HepG2 (cell line): Measurements from ENCODE around the gene ASCL3. TPM values are rescaled to one million over a fixed set of nuclear protein-coding genes. Genes with fewer than 3 reads are reported as not detected.

Experiments used
- ATAC-seq: fragments of 200-7000 bp; cut with Tn5 transposase; 3 replicates; pipeline ENCODE4 v1.9.1; 2020; ENCODE audit warnings: mild to moderate bottlenecking, moderate library complexity
- BruUV-seq: library from RNA; stranded (reverse); fragments of 400-500 nt; replicated peaks from 2 replicates; lab custom pipeline; 2021; lab: Mats Ljungman, UMichigan
- CTCF ChIA-PET: fragments of 300-600 bp; formaldehyde crosslinking; extraction: SDS; loops from one replicate; lab custom pipeline; 2021; ENCODE audit warnings: low total read pairs, inconsistent platforms, low intra/inter-chr PET ratio; lab: Yijun Ruan, JAX
- POLR2A ChIA-PET: fragments of 350-600 bp; sonication (Branson Sonifier 250); formaldehyde crosslinking; loops from one replicate; lab custom pipeline; 2020; ENCODE audit warnings: antibody characterized with exemption, inconsistent platforms; lab: Yijun Ruan, JAX
- DNase-seq: peaks from one replicate; pipeline ENCODE4 v3.0.0-alpha.2; 2015; ENCODE audit warnings: low spot score
- FAIRE-seq: peaks from 3 replicates; lab custom pipeline; 2011; peaks lifted over from hg19 to GRCh38; lab: Jason Lieb, UNC
- H2AFZ ChIP-seq: one replicate; pipeline ENCODE4 v1.6.1; 2011; ENCODE audit warnings: low read length, inconsistent platforms
- H3K27ac ChIP-seq: fragments of 300-600 bp; 3 replicates; pipeline ENCODE4 v1.8.0; 2011; ENCODE audit warnings: mixed run types, mild to moderate bottlenecking, mixed read lengths, low read length, inconsistent platforms; ENCODE audit not compliant: insufficient read depth; ENCODE audit errors: extremely low read length
- H3K27me3 ChIP-seq, 2 experiments: fragments of 200-600 bp in 1 of 2; 2 replicates in 1 of 2; 3 replicates in 1 of 2; pipeline versions ENCODE4 v1.6.0 to v1.8.0; 2011; ENCODE audit warnings: low read length in 2 of 2, mild to moderate bottlenecking in 2 of 2, moderate library complexity in 2 of 2, inconsistent platforms in 1 of 2; ENCODE audit not compliant: insufficient read depth in 2 of 2, control insufficient read depth in 1 of 2
- H3K36me3 ChIP-seq, 2 experiments: fragments of 200-600 bp in 1 of 2; replicated peaks in 1 of 2; 2 replicates in 1 of 2; 3 replicates in 1 of 2; pipeline versions ENCODE4 v1.5.1 to v1.8.0; 2011; ENCODE audit warnings: low read length in 2 of 2, inconsistent platforms in 1 of 2; ENCODE audit not compliant: insufficient read depth in 2 of 2, control insufficient read depth in 1 of 2
- H3K4me1 ChIP-seq: 2 replicates; pipeline ENCODE4 v1.5.1; 2012; ENCODE audit warnings: low read length, inconsistent platforms; ENCODE audit not compliant: insufficient read depth
- H3K4me2 ChIP-seq: 2 replicates; pipeline ENCODE4 v1.6.0; 2011; ENCODE audit warnings: low read depth, low read length, inconsistent platforms
- H3K4me3 ChIP-seq, 3 experiments: fragments of 200-600 bp in 1 of 3; sonication (generic), shearing (Covaris generic) in 1 of 3; replicated peaks in 1 of 3; 2 replicates each; pipeline ENCODE4 v1.5.1; 2011 to 2016; ENCODE audit warnings: low read length in 3 of 3, inconsistent platforms in 2 of 3, low read depth in 2 of 3, mild to moderate bottlenecking in 2 of 3, control low read depth in 1 of 3, mixed read lengths in 1 of 3; ENCODE audit not compliant: insufficient read depth in 1 of 3
- H3K79me2 ChIP-seq: one replicate; pipeline ENCODE4 v1.6.1; 2011; ENCODE audit warnings: low read length, inconsistent platforms; ENCODE audit not compliant: insufficient read depth
- H3K9ac ChIP-seq: 2 replicates; pipeline ENCODE4 v1.6.0; 2011; ENCODE audit warnings: mild to moderate bottlenecking, low read depth, low read length, inconsistent platforms; ENCODE audit not compliant: insufficient read depth
- H3K9me3 ChIP-seq: 2 replicates; pipeline ENCODE4 v1.5.1; 2012; ENCODE audit warnings: mild to moderate bottlenecking, low read length
- H4K20me1 ChIP-seq: 2 replicates; pipeline ENCODE4 v1.6.0; 2011; ENCODE audit warnings: inconsistent platforms, mild to moderate bottlenecking, low read length, moderate library complexity; ENCODE audit not compliant: insufficient read depth
- IKZF1 ChIP-seq: fragments of 450-650 bp; IDR thresholded peaks from 2 replicates; pipeline ENCODE4 v1.7.1; 2016
- IRF1 ChIP-seq: sonication (generic); formaldehyde crosslinking; IDR thresholded peaks from 2 replicates; pipeline ENCODE4 v1.4.0; 2020; ENCODE audit warnings: low read depth, mild to moderate bottlenecking, missing genetic modification reagents
- MAFK ChIP-seq, 2 experiments: IDR thresholded peaks in 1 of 2; conservative IDR thresholded peaks in 1 of 2; 2 replicates each; pipeline ENCODE4 v1.6.1; 2011; ENCODE audit warnings: improper control_type of control experiment in 2 of 2, low read length in 2 of 2
- PPARG ChIP-seq: conservative IDR thresholded peaks from 2 replicates; pipeline ENCODE4 v1.6.1; 2016; ENCODE audit warnings: missing biosample characterization, missing genetic modification reagents
- ZFP1 ChIP-seq: IDR thresholded peaks from 2 replicates; pipeline ENCODE4 v1.6.1; 2016
- WGBS: methylation state at CpG from one replicate; pipeline ENCODE4 v1.1.6; 2017; ENCODE audit warnings: low lambda C conversion rate; 5-methylcytosine and 5-hydroxymethylcytosine counted together
- in situ Hi-C: cut with HindIII; loops from 2 replicates; pipeline ENCODE4 v1.10.0; 2017; ENCODE audit warnings: low pct_unique_long_range_greater_than_20kb; ENCODE audit not compliant: extremely low pct_ligation_motif_present
- intact Hi-C: fragments of 100-400 bp; cut with micrococcal nuclease; formaldehyde crosslinking; loops from one replicate; pipeline ENCODE4 v1.10.0; 2022; ENCODE audit not compliant: unreplicated experiment
- polyA plus RNA-seq, 8 experiments: library from polyadenylated mRNA; depleted of rRNA in 3 of 8; stranded (reverse) in 7 of 8; unstranded in 1 of 8; fragments of >200 nt; fragmentation: Illumina TruSeq in 4 of 8; extraction: Trizol in 4 of 8; gene quantifications; 2 replicates each; pipeline versions ENCODE4 v1.2.1 to v1.2.3, GENCODE V29; 2011 to 2016; ENCODE audit warnings: low read depth in 4 of 8, missing spikeins in 1 of 8, mixed read lengths in 1 of 8; ENCODE audit not compliant: insufficient read depth in 1 of 8
- total RNA-seq, 5 experiments: library from RNA; depleted of rRNA; stranded (reverse); fragments of >200 nt; fragmentation: Illumina TruSeq; extraction: Trizol; gene quantifications; 2 replicates each; pipeline ENCODE4 v1.2.3, GENCODE V29; 2016; ENCODE audit warnings: low read depth in 1 of 5

Gene ASCL3
- total and polyA plus RNA-seq, 2 of the 13 experiments (the other 11 are each of a cell fraction or from before 2014, with no cell fraction given) = not detected

GRCh38 chr11:8908099-8908498 is 34.7 kb downstream of the ASCL3 start:
- CTCF ChIA-PET = no interaction called here

GRCh38 chr11:8907116-8907515 is 35.7 kb downstream of the ASCL3 start:
- TF ChIP-seq IRF1 (CRISPR knock-in tag) = no peak
- no peak for TF ChIP-seq PPARG (CRISPR knock-in tag)
- no peak for TF ChIP-seq ZFP1
- TF ChIP-seq, all 625 proteins: peak for 0
- POLR2A ChIA-PET = no interaction called here
- no peak overlapping the region for H3K9ac ChIP-seq

More at GRCh38 chr11:8908099-8908498, 34.7 kb downstream of the ASCL3 start:
- peak; percentile 42 to 47; a peak in 2 of 4 replicates for TF ChIP-seq MAFK (conservative IDR thresholded peaks at IDR 0.05 in 1 of 2, IDR thresholded peaks at IDR 0.05 in 1 of 2; ENCODE audit: low read length in 2 of 2)
- TF ChIP-seq IKZF1 = no peak
- TF ChIP-seq, all 625 proteins: peak for 1
- Histone ChIP-seq H3K27me3 (no peaks in the 10 kb centered on the region; a peak in 2 of 5 replicates), H3K9me3 (no peaks in the 10 kb centered on the region), H3K4me2 (no peak overlapping the region), H2AFZ (no peak overlapping the region), H3K9ac (no peak overlapping the region), H3K27ac (no peak overlapping the region), H3K79me2 (peaks cover 5% of the 10 kb centered on the region), H3K4me1 (peaks cover 23% of the 10 kb centered on the region), H3K4me3 (no peak overlapping the region), H4K20me1 (no peaks in the 10 kb centered on the region), H3K36me3 (no peaks in the 10 kb centered on the region)
- ATAC-seq (no peak), DNase-seq (no peak), FAIRE-seq (no peak)
- in situ Hi-C loops (no loop called here), intact Hi-C loops (no loop called here)
- POLR2A ChIA-PET = no interaction called here
- no TSS peak for BruUV-seq

More at GRCh38 chr11:8907116-8907515, 35.7 kb downstream of the ASCL3 start:
- no peak overlapping the region for H3K4me3 ChIP-seq
- no peaks in the 10 kb centered on the region for H3K9me3 ChIP-seq
- no peak for FAIRE-seq
- no peaks in the 10 kb centered on the region for H3K36me3 ChIP-seq
- no TSS peak for BruUV-seq
- DNase-seq = no peak
- no peaks in the 10 kb centered on the region; a peak in 2 of 5 replicates for H3K27me3 ChIP-seq
- intact Hi-C loops = no loop called here
- peaks cover under 1% of the 10 kb centered on the region for H3K79me2 ChIP-seq
- no peak overlapping the region for H2AFZ ChIP-seq
- H3K4me1 ChIP-seq = peaks cover 16% of the 10 kb centered on the region
- CTCF ChIA-PET = no interaction called here
- in situ Hi-C loops = no loop called here
- 41% methylated on average over 1 of the region's 1 CpG for WGBS
- no peaks in the 10 kb centered on the region for H4K20me1 ChIP-seq
- ATAC-seq = no peak
- H3K4me2 ChIP-seq = no peak overlapping the region
- no peak overlapping the region for H3K27ac ChIP-seq
